AG09319 (cell line): ENCODE measurements around the gene EDC3.
"Not testable (repeated sequence)": the region's sequence is repeated elsewhere in the genome, so short reads cannot be mapped to it uniquely, and the experiment has no call there.

Source experiments
- DNase-seq: peaks from one replicate; pipeline ENCODE4 v3.0.0-alpha.2; 2010; ENCODE audit warnings: low read depth; ENCODE audit errors: extremely low read depth
- CTCF ChIP-seq: IDR thresholded peaks from 2 replicates; pipeline ENCODE4 v1.5.1; 2011; ENCODE audit warnings: low read depth, mild to moderate bottlenecking, inconsistent platforms, low read length, moderate library complexity

Gene EDC3

GRCh38 chr15:74632601-74633000 is 63.2 kb downstream of the EDC3 start:
- DNase-seq, result no peak
- no peak for TF ChIP-seq CTCF

GRCh38 chr15:74631935-74632560 is 63.8 kb downstream of the EDC3 start:
- TF ChIP-seq CTCF, result peak; percentile 94
- no peak for DNase-seq

GRCh38 chr15:74631408-74631807 is 64.4 kb downstream of the EDC3 start:
- DNase-seq, result no peak
- no peak for TF ChIP-seq CTCF

GRCh38 chr15:74631087-74631385 is 64.8 kb downstream of the EDC3 start:
- no peak for TF ChIP-seq CTCF
- no peak for DNase-seq

GRCh38 chr15:74630284-74631086 is 65.3 kb downstream of the EDC3 start:
- no peak for DNase-seq
- TF ChIP-seq CTCF, result no peak

GRCh38 chr15:74629696-74630095 is 66.1 kb downstream of the EDC3 start:
- not testable (repeated sequence) for DNase-seq

GRCh38 chr15:74628949-74629348 is 66.9 kb downstream of the EDC3 start:
- no peak for TF ChIP-seq CTCF
- no peak for DNase-seq

GRCh38 chr15:74628199-74628598 is 67.6 kb downstream of the EDC3 start:
- no peak for DNase-seq
- TF ChIP-seq CTCF, result no peak
